Psoas muscle (tissue), 8 donors: ENCODE data around the gene PITPNM2. TPM values are rescaled to one million over a fixed set of nuclear protein-coding genes. Genes with fewer than 3 reads are reported as not detected.

Experiments
- ATAC-seq, 4 donors: fragments of 200-7000 bp; cut with Tn5 transposase; one replicate each; pipeline ENCODE4 v1.9.1; 2020; ENCODE audit warnings: moderate library complexity in 3 of 4, mild to moderate bottlenecking in 2 of 4
- DNase-seq, 2 donors: peaks; one replicate each; pipeline ENCODE4 v3.0.0-alpha.2; 2020
- H3K27ac ChIP-seq: fragments of 200-600 bp; one replicate; pipeline ENCODE4 v1.8.0; 2022
- H3K27me3 ChIP-seq, 3 donors: fragments of 200-600 bp in 1 of 3; one replicate each; pipeline versions ENCODE4 v1.6.1 to v1.8.0; 2013 to 2022; ENCODE audit warnings: low read length in 2 of 3, mild to moderate bottlenecking in 2 of 3, moderate library complexity in 1 of 3; ENCODE audit not compliant: insufficient read depth in 3 of 3
- H3K36me3 ChIP-seq, 2 donors: fragments of 200-600 bp in 1 of 2; one replicate each; pipeline versions ENCODE4 v1.6.1 to v1.8.0; 2013 to 2022; ENCODE audit warnings: low read depth in 1 of 2, mild to moderate bottlenecking in 1 of 2, moderate library complexity in 1 of 2; ENCODE audit not compliant: insufficient read depth in 1 of 2
- H3K4me1 ChIP-seq: fragments of 200-600 bp; one replicate; pipeline ENCODE4 v1.8.0; 2022
- H3K4me3 ChIP-seq: fragments of 200-600 bp; one replicate; pipeline ENCODE4 v1.8.0; 2022; ENCODE audit warnings: mild to moderate bottlenecking
- H3K9me3 ChIP-seq: fragments of 200-600 bp; one replicate; pipeline ENCODE4 v1.8.0; 2022
- CTCF ChIP-seq: fragments of 200-600 bp; IDR thresholded peaks from one replicate; pipeline ENCODE4 v1.8.0; 2022; ENCODE audit warnings: antibody characterized with exemption
- WGBS, 3 donors: extraction: QIAGEN DNeasy Blood & Tissue Kit; methylation state at CpG; one replicate each; pipeline versions ENCODE4 v1.1.6 to v1.1.7; 2013; 5-methylcytosine and 5-hydroxymethylcytosine counted together
- intact Hi-C, 2 donors: fragments of 100-400 bp; cut with DNase I; formaldehyde crosslinking; loops; one replicate each; pipeline versions ENCODE4 v1.11.0 to v1.14.2; 2022
- polyA plus RNA-seq, 3 donors: library from polyadenylated mRNA; stranded (reverse); fragments of 200-250 nt; gene quantifications; one replicate each; pipeline ENCODE4 v1.2.3, GENCODE V29; 2013
- total RNA-seq, 4 donors: library from RNA; stranded (reverse); fragmentation: NEBNext Ultra II Directional in 2 of 4; extraction: Animal tissue kit (Norgen Biotek cat#: 25700) in 2 of 4; gene quantifications; one replicate each; pipeline versions ENCODE4 v1.2.1 to v1.2.4, GENCODE V29; 2021 to 2023
- donor health status: healthy with polysubstance abuse.
- donor health status: DM: no; HTN: no; CAD: no; lungs with moderate emphysema.
- donor health status: Bipolar disorder and iron deficiency.
- donor health status: healthy.
- donor health status: DM: yes; HTN: yes; CAD: no.
- donor health status: DM: no; HTN: no; CAD: no.
- donor health status: DM: no; HTN: no; CAD: no.
- donor health status: DM: yes; HTN: yes; CAD: no.

PITPNM2 gene
- total and polyA plus RNA-seq, 7 donors: 2.2 to 7.4 (median 4.6) TPM

- Histone ChIP-seq H3K4me3 (no peak overlapping the region), H3K4me1 (peaks cover 36% of the 10 kb centered on the region), H3K27me3 (no peaks in the 10 kb centered on the region), H3K9me3 (no peaks in the 10 kb centered on the region), H3K36me3 (no peaks in the 10 kb centered on the region), H3K27ac (no peak overlapping the region)
- ATAC-seq (no peak), DNase-seq (no peak)
- intact Hi-C loops: no loop called here
- no peak for TF ChIP-seq CTCF
- WGBS, 3 donors: 80 to 83% (median 83%) methylated on average over 2 of the region's 2 CpGs
Observed at GRCh38 chr12:123102366-123102765, 48.5 kb downstream of the PITPNM2 start.

- no peak for TF ChIP-seq CTCF
- H3K9me3 ChIP-seq: no peaks in the 10 kb centered on the region
- H3K4me3 ChIP-seq: no peak overlapping the region
- ATAC-seq (no peak), DNase-seq (no peak)
- WGBS, 3 donors: 88 to 95% (median 93%) methylated on average over 5 of the region's 5 CpGs
- no peak overlapping the region for H3K27ac ChIP-seq
- H3K4me1 ChIP-seq: peaks cover 36% of the 10 kb centered on the region
- H3K27me3 ChIP-seq: no peaks in the 10 kb centered on the region
- H3K36me3 ChIP-seq: no peaks in the 10 kb centered on the region
- intact Hi-C loops: no loop called here
Observed at GRCh38 chr12:123101526-123101925, 49.4 kb downstream of the PITPNM2 start.

Other genes starting within 250 kb of the PITPNM2 start
- gene ABCB9, start 184.6 kb downstream of the PITPNM2 start, total RNA-seq: under 1 TPM; 0.47 to 0.97 (median 0.78) TPM
- 1 to 10 TPM in 1 of 3 donors, under 1 TPM in 2; 0.56 to 1.1 (median 0.62) TPM for gene ABCB9, start 184.6 kb downstream of the PITPNM2 start, polyA plus RNA-seq
- gene OGFOD2, start 175.8 kb downstream of the PITPNM2 start, total RNA-seq: 10 to 100 TPM in 1 of 4 donors, 1 to 10 TPM in 3; 6.4 to 12.0 (median 8.5) TPM
- gene OGFOD2, start 175.8 kb downstream of the PITPNM2 start, polyA plus RNA-seq: 10 to 100 TPM in 2 of 3 donors, 1 to 10 TPM in 1; 7.0 to 25.3 (median 19.5) TPM
- gene ARL6IP4, start 170.4 kb downstream of the PITPNM2 start, total RNA-seq: 100 to 1,000 TPM; 113 to 130 (median 117) TPM
- 100 to 1,000 TPM; 161 to 193 (median 187) TPM for gene ARL6IP4, start 170.4 kb downstream of the PITPNM2 start, polyA plus RNA-seq
- 10 to 100 TPM in 3 of 4 donors, 1 to 10 TPM in 1; 8.7 to 14.4 (median 12.7) TPM for gene MPHOSPH9, start 82.1 kb upstream of the PITPNM2 start, total RNA-seq
- 1 to 10 TPM; 3.2 to 5.8 (median 3.2) TPM for gene MPHOSPH9, start 82.1 kb upstream of the PITPNM2 start, polyA plus RNA-seq
- 1 to 10 TPM; 7.3 to 9.9 (median 8.6) TPM for gene MTRFR, start 82.3 kb upstream of the PITPNM2 start, total RNA-seq
- gene MTRFR, start 82.3 kb upstream of the PITPNM2 start, polyA plus RNA-seq: 10 to 100 TPM in 1 of 3 donors, 1 to 10 TPM in 2; 6.4 to 10.9 (median 7.1) TPM
- 10 to 100 TPM; 47.6 to 63.9 (median 55.1) TPM for gene CDK2AP1, start 120.8 kb upstream of the PITPNM2 start, total RNA-seq
- gene CDK2AP1, start 120.8 kb upstream of the PITPNM2 start, polyA plus RNA-seq: 100 to 1,000 TPM in 1 of 3 donors, 10 to 100 TPM in 2; 31.8 to 143 (median 67.3) TPM
- gene SBNO1, start 213.8 kb upstream of the PITPNM2 start, total RNA-seq: 10 to 100 TPM; 29.3 to 37.5 (median 31.2) TPM
- gene SBNO1, start 213.8 kb upstream of the PITPNM2 start, polyA plus RNA-seq: 10 to 100 TPM in 2 of 3 donors, 1 to 10 TPM in 1; 6.8 to 49.6 (median 15.0) TPM
- 10 to 100 TPM; 15.6 to 29.0 (median 22.0) TPM for gene KMT5A, start 233.0 kb upstream of the PITPNM2 start, total RNA-seq
- 10 to 100 TPM; 10.0 to 29.0 (median 17.9) TPM for gene KMT5A, start 233.0 kb upstream of the PITPNM2 start, polyA plus RNA-seq